HG03280 (cell line): ENCODE results near the gene CEBPG.
A peak's percentile ranks its signal among the peaks of the same experiment; 100 is the strongest.

ENCODE experiments used
- ATAC-seq: cut with Tn5 transposase; IDR thresholded peaks from one replicate; pipeline ENCODE4 v1.9.1; 2021; ENCODE audit warnings: mild to moderate bottlenecking, moderate library complexity; ENCODE audit not compliant: unreplicated experiment

Gene CEBPG

GRCh38 chr19:33404506-33405253 is 31.2 kb downstream of the CEBPG start:
- ATAC-seq: no peak

GRCh38 chr19:33405254-33405552 is 31.7 kb downstream of the CEBPG start:
- no peak for ATAC-seq

GRCh38 chr19:33405553-33406461 is 32.3 kb downstream of the CEBPG start:
- no peak for ATAC-seq

- ATAC-seq: peak; percentile 50
Observed at GRCh38 chr19:33406521-33407139, 33.1 kb downstream of the CEBPG start.

- peak; percentile 15 for ATAC-seq
Observed at GRCh38 chr19:33407140-33407551, 33.6 kb downstream of the CEBPG start.

- ATAC-seq: no peak
Observed at GRCh38 chr19:33407716-33408115, 34.2 kb downstream of the CEBPG start.

- no peak for ATAC-seq
Observed at GRCh38 chr19:33408116-33408515, 34.6 kb downstream of the CEBPG start.

GRCh38 chr19:33408538-33409434 is 35.3 kb downstream of the CEBPG start:
- no peak for ATAC-seq

GRCh38 chr19:33409906-33410685 is 36.6 kb downstream of the CEBPG start:
- ATAC-seq: no peak

- ATAC-seq: no peak
Observed at GRCh38 chr19:33410915-33411401, 37.4 kb downstream of the CEBPG start.

GRCh38 chr19:33411621-33412180 is 38.2 kb downstream of the CEBPG start:
- ATAC-seq: no peak

GRCh38 chr19:33412601-33413425 is 39.3 kb downstream of the CEBPG start:
- no peak for ATAC-seq

- ATAC-seq: no peak
Observed at GRCh38 chr19:33413426-33413725, 39.9 kb downstream of the CEBPG start.

GRCh38 chr19:33413868-33414666 is 40.6 kb downstream of the CEBPG start:
- ATAC-seq: no peak

GRCh38 chr19:33414667-33415605 is 41.4 kb downstream of the CEBPG start:
- ATAC-seq: no peak

- no peak for ATAC-seq
Observed at GRCh38 chr19:33416307-33417215, 43.1 kb downstream of the CEBPG start.
